ENCODE measurements around the gene MUTYH. TPM values are rescaled to one million over a fixed set of nuclear protein-coding genes. Genes with fewer than 3 reads are reported as not detected.

The MUTYH gene
- total and polyA plus RNA-seq, 9 of the 15 experiments (the other 6 are each of a cell fraction or from before 2014, with no cell fraction given), result 3.4 to 53.5 (median 29.0) TPM

- Histone ChIP-seq H3K36me3 (ENCODE audit: control insufficient read depth, insufficient read depth, low read length) (no peaks in the 10 kb centered on the region), H3K27me3 (ENCODE audit: control insufficient read depth in 2 of 2, insufficient read depth in 2 of 2, low read length in 2 of 2) (no peaks in the 10 kb centered on the region), H3K4me3 (no peak overlapping the region), H3K4me1 (replicated peaks in 1 of 2; ENCODE audit: control insufficient read depth in 2 of 2, insufficient read depth in 2 of 2, low read length in 2 of 2) (no peaks in the 10 kb centered on the region), H3K9me3 (replicated peaks; ENCODE audit: control insufficient read depth, insufficient read depth, low read depth, low read length) (no peaks in the 10 kb centered on the region), H2AFZ (ENCODE audit: low read depth, low read length) (peak overlapping the region; percentile 2; the same call in 1 of the 2 replicates), H3K79me2 (ENCODE audit: control insufficient read depth, insufficient read depth, low read length) (no peaks in the 10 kb centered on the region), H3K4me2 (ENCODE audit: insufficient read depth, low read length) (no peak overlapping the region), H3K9ac (ENCODE audit: insufficient read depth in 1 of 2, low read depth in 2 of 2, low read length in 2 of 2) (no peak overlapping the region), H3K27ac (ENCODE audit: extremely low read depth, low read depth, low read length) (no peak overlapping the region), H3K9me1 (ENCODE audit: control insufficient read depth, insufficient read depth, low read length) (no peaks in the 10 kb centered on the region), H4K20me1 (replicated peaks; ENCODE audit: control insufficient read depth, insufficient read depth, low read length) (no peaks in the 10 kb centered on the region)
- CTCF ChIA-PET (ENCODE audit: low intra/inter-chr PET ratio), result no interaction called here
- TF ChIP-seq C11orf30 (IDR thresholded peaks at IDR 0.05; ENCODE audit: low read depth), result peak; percentile 50
- TF ChIP-seq ZNF316 (IDR thresholded peaks at IDR 0.05), result peak; percentile 87
- TF ChIP-seq MAFG (tag; conservative IDR thresholded peaks at IDR 0.05), result 0 out of 2 replicates have a peak, but pooled peaks have one; percentile 15
- TF ChIP-seq MAFF (IDR thresholded peaks at IDR 0.05; ENCODE audit: low read length), result peak; percentile 17; the same call in 1 of the 2 replicates
- TF ChIP-seq KHSRP (IDR thresholded peaks at IDR 0.05), result no peak
- 43% methylated on average over 3 of the region's 3 CpGs for WGBS (ENCODE audit: insufficient coverage, low coverage, missing lambda C conversion rate)
- FAIRE-seq (no peak), DNase-seq (ENCODE audit: extremely low read depth in 1 of 4, low spot score in 3 of 4) (no peak), ATAC-seq (no peak)
- POLR2A ChIA-PET, result interaction anchor here (0.7 to 1.9 kb wide), 4 partner anchors 11 to 302 kb away, joined by 3 to 8 read pairs (median 6); no protein-coding TSS in a partner anchor
- in situ Hi-C loops (cut with MboI), result no loop called here
- no TSS peak for BruUV-seq (replicated peaks)
- intact Hi-C loops (cut with micrococcal nuclease), result no loop called here
Observed at GRCh38 chr1:45314266-45314665, 26.0 kb downstream of the MUTYH start.

DNA sequence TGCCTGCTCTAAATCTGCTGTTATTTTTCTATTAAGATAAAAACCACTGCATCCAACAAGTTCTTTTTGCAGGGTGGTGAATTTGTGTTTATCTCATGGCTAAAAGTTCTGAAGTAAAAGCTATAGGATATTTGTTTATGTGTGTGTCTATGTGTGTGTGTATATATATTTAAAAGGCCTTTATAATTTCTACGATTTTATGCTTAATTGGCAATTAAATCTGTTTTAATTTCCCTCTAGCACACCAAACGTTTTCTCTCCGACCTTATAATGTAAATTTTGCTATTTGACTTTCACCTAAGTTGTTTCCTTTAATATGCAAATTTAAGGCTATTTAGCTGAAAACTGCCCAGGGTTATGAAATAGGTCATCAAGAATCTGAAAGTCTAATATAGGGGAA is 33.3 kb downstream of the MUTYH start:
- DNase-seq (ENCODE audit: extremely low read depth in 1 of 4, low spot score in 3 of 4) (no peak), ATAC-seq (no peak), FAIRE-seq (no peak)
- no peaks in the 10 kb centered on the region for H3K36me3 ChIP-seq (ENCODE audit: control insufficient read depth, insufficient read depth, low read length)
- H3K4me3 ChIP-seq, result no peak overlapping the region
- BruUV-seq (replicated peaks), result no TSS peak
- POLR2A ChIA-PET, result interaction anchor here (2.5 to 8.7 kb wide), 3 partner anchors 33 to 487 kb away, joined by 7 to 113 read pairs (median 23); partner anchors contain the start of genes HECTD3, MUTYH, TOE1 and UROD
- intact Hi-C loops (cut with micrococcal nuclease), result no loop called here
- CTCF ChIA-PET (ENCODE audit: low intra/inter-chr PET ratio), result no interaction called here
- no peak overlapping the region for H3K4me2 ChIP-seq (ENCODE audit: insufficient read depth, low read length)
- H3K4me1 ChIP-seq (replicated peaks in 1 of 2; ENCODE audit: control insufficient read depth in 2 of 2, insufficient read depth in 2 of 2, low read length in 2 of 2), result peaks cover 22 to 24% of the 10 kb centered on the region in 2 experiments
- H3K79me2 ChIP-seq (ENCODE audit: control insufficient read depth, insufficient read depth, low read length), result peaks cover 9% of the 10 kb centered on the region; the same call in 2 of the 3 replicates
- H3K27me3 ChIP-seq (ENCODE audit: control insufficient read depth in 2 of 2, insufficient read depth in 2 of 2, low read length in 2 of 2), result no peaks in the 10 kb centered on the region
- no peak overlapping the region for H2AFZ ChIP-seq (ENCODE audit: low read depth, low read length)
- no peak overlapping the region for H3K27ac ChIP-seq (ENCODE audit: extremely low read depth, low read depth, low read length)
- H4K20me1 ChIP-seq (replicated peaks; ENCODE audit: control insufficient read depth, insufficient read depth, low read length), result no peaks in the 10 kb centered on the region
- no peaks in the 10 kb centered on the region for H3K9me3 ChIP-seq (replicated peaks; ENCODE audit: control insufficient read depth, insufficient read depth, low read depth, low read length)
- WGBS (ENCODE audit: insufficient coverage, low coverage, missing lambda C conversion rate), result 35% methylated on average over 3 of the region's 3 CpGs
- in situ Hi-C loops (cut with MboI), result loop anchor here (10.0 kb wide), 2 partner anchors 512 to 582 kb away; no protein-coding TSS in a partner anchor
- H3K9ac ChIP-seq (ENCODE audit: insufficient read depth in 1 of 2, low read depth in 2 of 2, low read length in 2 of 2), result no peak overlapping the region
- H3K9me1 ChIP-seq (ENCODE audit: control insufficient read depth, insufficient read depth, low read length), result no peaks in the 10 kb centered on the region
- TF ChIP-seq NEUROD1 (IDR thresholded peaks at IDR 0.05; ENCODE audit: borderline replicate concordance, low read depth, low read length, partially characterized antibody) (no peak), TAF15 (IDR thresholded peaks at IDR 0.05; ENCODE audit: low read depth, low read length) (no peak), PKNOX1 (IDR thresholded peaks at IDR 0.05) (no peak), HLTF (IDR thresholded peaks at IDR 0.05) (no peak), C11orf30 (IDR thresholded peaks at IDR 0.05; ENCODE audit: low read depth) (peak; percentile 78), MAFF (IDR thresholded peaks at IDR 0.05; ENCODE audit: low read length) (0 out of 2 replicates have a peak, but pooled peaks have one; percentile 18)
- TF ChIP-seq, protein P1, sequence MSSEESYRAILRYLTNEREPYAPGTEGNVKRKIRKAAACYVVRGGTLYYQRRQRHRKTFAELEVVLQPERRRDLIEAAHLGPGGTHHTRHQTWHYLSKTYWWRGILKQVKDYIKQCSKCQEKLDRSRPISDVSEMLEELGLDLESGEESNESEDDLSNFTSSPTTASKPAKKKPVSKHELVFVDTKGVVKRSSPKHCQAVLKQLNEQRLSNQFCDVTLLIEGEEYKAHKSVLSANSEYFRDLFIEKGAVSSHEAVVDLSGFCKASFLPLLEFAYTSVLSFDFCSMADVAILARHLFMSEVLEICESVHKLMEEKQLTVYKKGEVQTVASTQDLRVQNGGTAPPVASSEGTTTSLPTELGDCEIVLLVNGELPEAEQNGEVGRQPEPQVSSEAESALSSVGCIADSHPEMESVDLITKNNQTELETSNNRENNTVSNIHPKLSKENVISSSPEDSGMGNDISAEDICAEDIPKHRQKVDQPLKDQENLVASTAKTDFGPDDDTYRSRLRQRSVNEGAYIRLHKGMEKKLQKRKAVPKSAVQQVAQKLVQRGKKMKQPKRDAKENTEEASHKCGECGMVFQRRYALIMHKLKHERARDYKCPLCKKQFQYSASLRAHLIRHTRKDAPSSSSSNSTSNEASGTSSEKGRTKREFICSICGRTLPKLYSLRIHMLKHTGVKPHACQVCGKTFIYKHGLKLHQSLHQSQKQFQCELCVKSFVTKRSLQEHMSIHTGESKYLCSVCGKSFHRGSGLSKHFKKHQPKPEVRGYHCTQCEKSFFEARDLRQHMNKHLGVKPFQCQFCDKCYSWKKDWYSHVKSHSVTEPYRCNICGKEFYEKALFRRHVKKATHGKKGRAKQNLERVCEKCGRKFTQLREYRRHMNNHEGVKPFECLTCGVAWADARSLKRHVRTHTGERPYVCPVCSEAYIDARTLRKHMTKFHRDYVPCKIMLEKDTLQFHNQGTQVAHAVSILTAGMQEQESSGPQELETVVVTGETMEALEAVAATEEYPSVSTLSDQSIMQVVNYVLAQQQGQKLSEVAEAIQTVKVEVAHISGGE (CRISPR knock-in tag; IDR thresholded peaks at IDR 0.05), result no peak
- TF ChIP-seq, protein P2, sequence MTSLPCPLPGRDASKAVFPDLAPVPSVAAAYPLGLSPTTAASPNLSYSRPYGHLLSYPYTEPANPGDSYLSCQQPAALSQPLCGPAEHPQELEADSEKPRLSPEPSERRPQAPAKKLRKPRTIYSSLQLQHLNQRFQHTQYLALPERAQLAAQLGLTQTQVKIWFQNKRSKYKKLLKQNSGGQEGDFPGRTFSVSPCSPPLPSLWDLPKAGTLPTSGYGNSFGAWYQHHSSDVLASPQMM (CRISPR knock-in tag; IDR thresholded peaks at IDR 0.05), result no peak

Data from K562 (cell line).